ENCODE results near the gene PSG7.
"Not testable (repeated sequence)": the region's sequence is repeated elsewhere in the genome, so short reads cannot be mapped to it uniquely, and the experiment has no call there.

The PSG7 gene

DNA sequence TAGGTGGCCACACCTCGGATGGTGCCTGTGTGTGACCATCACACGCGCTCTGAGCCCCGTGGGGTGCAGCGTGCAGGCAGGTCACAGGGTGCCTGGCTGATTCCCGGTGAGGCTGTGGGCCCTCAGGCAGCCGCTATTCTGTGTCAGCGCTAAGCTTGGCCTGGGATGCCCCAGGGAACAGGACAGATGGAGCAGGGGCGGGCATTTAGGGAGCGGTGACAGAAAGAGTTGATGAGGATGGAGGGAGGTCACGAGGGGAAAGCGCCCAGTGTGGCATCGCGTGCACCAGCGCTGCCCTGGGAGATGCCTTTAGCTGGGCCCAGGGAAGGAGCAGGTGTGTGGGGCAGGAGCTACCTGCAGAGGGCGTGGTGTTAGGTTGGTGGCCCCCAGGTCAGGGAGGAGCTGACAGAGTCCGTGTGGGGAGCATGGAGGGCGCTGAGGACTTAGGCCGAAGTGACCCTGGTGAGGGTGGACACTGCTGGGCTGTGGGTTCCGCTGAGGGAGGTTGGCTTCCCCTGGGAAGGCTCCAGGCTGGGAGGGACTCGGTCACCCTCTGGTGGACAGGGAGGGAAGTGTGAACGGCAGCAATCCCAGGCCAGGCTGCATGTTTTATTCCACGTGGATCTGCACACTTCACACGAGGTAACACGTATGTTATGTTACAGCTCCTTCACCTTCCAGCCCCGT lies 17.8 kb downstream of the PSG7 start:
- H3K9me3 ChIP-seq (ENCODE audit: low read length); H3K4me3 ChIP-seq (ENCODE audit: low read depth, low read length, poor library complexity, severe bottlenecking); H3K9me2 ChIP-seq (ENCODE audit: low read depth, low read length); H3K27me3 ChIP-seq (ENCODE audit: insufficient read depth, low read length); H3K27ac ChIP-seq (ENCODE audit: low read depth, low read length, poor library complexity, severe bottlenecking); H3K4me1 ChIP-seq (ENCODE audit: insufficient read depth, low read length, severe bottlenecking); H3F3A ChIP-seq (ENCODE audit: insufficient read depth, low read length); H3K79me2 ChIP-seq (ENCODE audit: insufficient read depth, low read length); H3K4me2 ChIP-seq (ENCODE audit: low read length); H2AFZ ChIP-seq (ENCODE audit: low read length); H4K20me1 ChIP-seq (ENCODE audit: insufficient read depth, low read length); H3K36me3 ChIP-seq (ENCODE audit: insufficient read depth, low read length); H3K9ac ChIP-seq (ENCODE audit: low read length): not testable (repeated sequence)
- TF ChIP-seq, protein P1, sequence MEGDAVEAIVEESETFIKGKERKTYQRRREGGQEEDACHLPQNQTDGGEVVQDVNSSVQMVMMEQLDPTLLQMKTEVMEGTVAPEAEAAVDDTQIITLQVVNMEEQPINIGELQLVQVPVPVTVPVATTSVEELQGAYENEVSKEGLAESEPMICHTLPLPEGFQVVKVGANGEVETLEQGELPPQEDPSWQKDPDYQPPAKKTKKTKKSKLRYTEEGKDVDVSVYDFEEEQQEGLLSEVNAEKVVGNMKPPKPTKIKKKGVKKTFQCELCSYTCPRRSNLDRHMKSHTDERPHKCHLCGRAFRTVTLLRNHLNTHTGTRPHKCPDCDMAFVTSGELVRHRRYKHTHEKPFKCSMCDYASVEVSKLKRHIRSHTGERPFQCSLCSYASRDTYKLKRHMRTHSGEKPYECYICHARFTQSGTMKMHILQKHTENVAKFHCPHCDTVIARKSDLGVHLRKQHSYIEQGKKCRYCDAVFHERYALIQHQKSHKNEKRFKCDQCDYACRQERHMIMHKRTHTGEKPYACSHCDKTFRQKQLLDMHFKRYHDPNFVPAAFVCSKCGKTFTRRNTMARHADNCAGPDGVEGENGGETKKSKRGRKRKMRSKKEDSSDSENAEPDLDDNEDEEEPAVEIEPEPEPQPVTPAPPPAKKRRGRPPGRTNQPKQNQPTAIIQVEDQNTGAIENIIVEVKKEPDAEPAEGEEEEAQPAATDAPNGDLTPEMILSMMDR (IDR thresholded peaks at IDR 0.05; ENCODE audit: low read length): peak; percentile 37; the same call in 1 of the 2 replicates

DNA sequence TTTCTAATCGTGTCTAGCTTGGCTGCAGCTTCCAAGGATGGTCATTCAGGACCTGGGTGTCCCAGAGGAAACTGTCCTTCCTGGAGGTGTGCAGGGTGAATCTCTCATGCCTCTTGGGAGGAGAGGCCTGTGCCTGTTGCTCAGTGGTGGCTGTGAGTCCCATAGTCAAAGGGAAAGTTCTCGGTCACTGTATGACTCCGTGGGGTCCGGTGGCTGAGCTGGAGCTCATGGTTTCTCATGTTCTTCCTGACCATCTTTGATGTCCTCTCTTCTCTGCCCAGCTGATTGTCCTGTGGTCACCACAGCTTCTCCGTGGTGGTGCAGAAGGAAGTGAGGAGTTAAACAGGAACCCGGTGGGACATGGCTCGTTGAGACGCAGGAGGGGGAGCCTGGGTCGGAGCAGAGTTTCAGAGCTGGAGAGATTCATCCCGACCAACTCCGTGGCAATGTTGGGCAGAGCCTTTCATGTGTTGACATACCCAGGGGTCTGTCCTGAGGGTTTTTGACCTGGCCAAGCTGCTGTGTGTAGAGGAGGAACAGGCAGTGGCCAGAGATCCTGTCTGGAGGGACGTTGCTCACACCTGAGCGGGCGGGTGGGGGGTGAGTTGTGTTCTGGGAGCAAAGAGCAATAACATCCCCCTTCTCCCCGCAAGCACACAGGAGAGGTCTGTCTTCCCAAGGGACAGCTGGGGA lies 18.5 kb downstream of the PSG7 start:
- H3K27ac ChIP-seq (ENCODE audit: low read depth, low read length, poor library complexity, severe bottlenecking); H3K4me1 ChIP-seq (ENCODE audit: insufficient read depth, low read length, severe bottlenecking); H3K9me2 ChIP-seq (ENCODE audit: low read depth, low read length); H3K36me3 ChIP-seq (ENCODE audit: insufficient read depth, low read length); H3K27me3 ChIP-seq (ENCODE audit: insufficient read depth, low read length); H2AFZ ChIP-seq (ENCODE audit: low read length); H4K20me1 ChIP-seq (ENCODE audit: insufficient read depth, low read length); H3K9me3 ChIP-seq (ENCODE audit: low read length); H3K4me2 ChIP-seq (ENCODE audit: low read length); H3K9ac ChIP-seq (ENCODE audit: low read length); H3K79me2 ChIP-seq (ENCODE audit: insufficient read depth, low read length); H3K4me3 ChIP-seq (ENCODE audit: low read depth, low read length, poor library complexity, severe bottlenecking); H3F3A ChIP-seq (ENCODE audit: insufficient read depth, low read length): not testable (repeated sequence)

DNA sequence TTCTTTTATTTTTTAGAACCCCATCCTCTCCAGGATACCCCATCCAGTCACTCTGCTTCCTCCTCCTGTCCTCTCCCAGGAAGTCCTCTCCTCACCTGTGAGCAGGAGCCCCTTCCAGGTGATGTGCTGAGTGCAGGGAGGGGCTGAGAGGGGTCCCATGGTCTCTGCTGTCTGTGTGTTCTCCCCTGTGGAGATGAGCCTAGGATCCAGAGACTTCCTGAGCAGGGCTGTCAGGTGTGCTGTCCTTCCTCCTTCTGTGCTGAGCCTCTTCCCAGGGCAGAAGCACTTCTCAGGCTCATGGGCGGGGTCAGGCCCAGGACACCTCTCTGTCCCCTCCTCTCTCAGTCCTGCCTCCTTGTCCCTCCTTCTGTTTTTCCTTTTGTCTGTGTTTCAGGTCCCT lies 19.4 kb downstream of the PSG7 start, which contains the start of gene PSG6:
PSG6 (minus strand) TSS at position 261 of the 400 bp plus-strand sequence; CDS start at position 159, 102 bp downstream.
- not testable (repeated sequence) for H3K79me2 ChIP-seq (ENCODE audit: insufficient read depth, low read length); H3K36me3 ChIP-seq (ENCODE audit: insufficient read depth, low read length); H3K4me1 ChIP-seq (ENCODE audit: insufficient read depth, low read length, severe bottlenecking); H2AFZ ChIP-seq (ENCODE audit: low read length); H3K27ac ChIP-seq (ENCODE audit: low read depth, low read length, poor library complexity, severe bottlenecking); H4K20me1 ChIP-seq (ENCODE audit: insufficient read depth, low read length); H3K4me2 ChIP-seq (ENCODE audit: low read length); H3F3A ChIP-seq (ENCODE audit: insufficient read depth, low read length); H3K27me3 ChIP-seq (ENCODE audit: insufficient read depth, low read length); H3K9ac ChIP-seq (ENCODE audit: low read length); H3K4me3 ChIP-seq (ENCODE audit: low read depth, low read length, poor library complexity, severe bottlenecking); H3K9me2 ChIP-seq (ENCODE audit: low read depth, low read length); H3K9me3 ChIP-seq (ENCODE audit: low read length)

DNA sequence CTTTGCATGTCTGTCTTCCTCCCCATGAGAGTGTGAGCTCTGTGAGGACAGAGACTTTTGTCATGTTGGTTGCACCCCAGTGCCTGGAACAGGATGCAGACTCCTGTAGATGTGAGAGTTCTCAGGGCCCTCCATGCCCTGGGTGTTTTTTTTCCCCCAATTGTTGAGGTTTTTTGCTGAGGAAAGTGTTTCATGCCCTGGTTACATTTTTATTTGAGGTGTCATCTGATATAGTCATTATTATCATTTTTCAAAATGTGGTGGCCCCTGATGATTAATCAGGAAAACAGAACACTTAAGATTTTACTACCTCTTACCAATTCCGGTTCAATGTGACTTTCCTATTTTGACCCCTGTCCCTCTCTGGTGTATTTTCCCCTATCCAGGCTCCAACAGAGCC lies 20.1 kb downstream of the PSG7 start:
- not testable (repeated sequence) for H3K79me2 ChIP-seq (ENCODE audit: insufficient read depth, low read length); H3K36me3 ChIP-seq (ENCODE audit: insufficient read depth, low read length); H3K9ac ChIP-seq (ENCODE audit: low read length); H3F3A ChIP-seq (ENCODE audit: insufficient read depth, low read length); H3K4me1 ChIP-seq (ENCODE audit: insufficient read depth, low read length, severe bottlenecking); H3K27me3 ChIP-seq (ENCODE audit: insufficient read depth, low read length); H3K9me3 ChIP-seq (ENCODE audit: low read length); H2AFZ ChIP-seq (ENCODE audit: low read length); H3K27ac ChIP-seq (ENCODE audit: low read depth, low read length, poor library complexity, severe bottlenecking); H3K9me2 ChIP-seq (ENCODE audit: low read depth, low read length); H4K20me1 ChIP-seq (ENCODE audit: insufficient read depth, low read length); H3K4me3 ChIP-seq (ENCODE audit: low read depth, low read length, poor library complexity, severe bottlenecking); H3K4me2 ChIP-seq (ENCODE audit: low read length)

DNA sequence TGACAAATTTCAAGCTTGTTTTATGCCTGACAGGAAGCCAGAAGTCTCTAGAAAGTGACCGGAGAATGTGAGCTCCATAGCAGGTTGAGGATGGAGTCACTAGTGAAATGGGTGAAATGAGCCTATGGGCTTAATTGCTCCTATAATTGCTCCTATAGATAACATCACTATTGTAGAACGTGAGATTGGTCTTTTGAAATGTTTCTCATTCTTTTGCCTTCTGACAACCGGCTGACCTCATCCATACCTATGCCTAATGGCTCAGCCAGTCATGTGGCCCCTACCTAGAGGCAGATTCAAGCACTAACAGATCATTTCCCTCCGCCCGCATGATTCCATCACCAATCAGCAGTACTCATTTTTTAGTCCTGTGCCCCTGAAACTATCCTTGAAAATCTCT lies 23.5 kb downstream of the PSG7 start:
- not testable (repeated sequence) for H4K20me1 ChIP-seq (ENCODE audit: insufficient read depth, low read length); H3K4me3 ChIP-seq (ENCODE audit: low read depth, low read length, poor library complexity, severe bottlenecking); H3K27ac ChIP-seq (ENCODE audit: low read depth, low read length, poor library complexity, severe bottlenecking); H3K4me1 ChIP-seq (ENCODE audit: insufficient read depth, low read length, severe bottlenecking); H3F3A ChIP-seq (ENCODE audit: insufficient read depth, low read length); H3K79me2 ChIP-seq (ENCODE audit: insufficient read depth, low read length); H3K36me3 ChIP-seq (ENCODE audit: insufficient read depth, low read length); H3K9me2 ChIP-seq (ENCODE audit: low read depth, low read length); H3K9ac ChIP-seq (ENCODE audit: low read length); H3K27me3 ChIP-seq (ENCODE audit: insufficient read depth, low read length); H2AFZ ChIP-seq (ENCODE audit: low read length); H3K9me3 ChIP-seq (ENCODE audit: low read length); H3K4me2 ChIP-seq (ENCODE audit: low read length)

DNA sequence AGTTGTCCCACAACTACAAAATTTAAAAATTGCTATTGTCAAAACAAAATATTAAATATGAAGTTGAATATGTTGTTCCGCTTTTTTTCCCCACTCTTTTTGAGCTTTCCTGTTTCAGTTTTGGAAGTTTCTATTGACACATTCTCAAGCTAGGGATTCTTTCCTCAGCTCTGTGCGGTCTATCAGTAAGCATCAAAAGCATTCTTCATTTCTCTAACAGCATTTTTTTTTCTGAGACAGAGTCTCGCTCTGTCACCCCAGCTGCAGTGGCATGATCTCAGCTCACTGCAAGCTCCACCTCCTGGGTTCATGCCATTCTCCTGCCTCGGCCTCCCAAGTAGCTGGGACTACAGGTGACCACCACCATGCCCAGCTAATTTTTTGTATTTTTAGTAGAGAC lies 24.1 kb downstream of the PSG7 start:
- not testable (repeated sequence) for H3F3A ChIP-seq (ENCODE audit: insufficient read depth, low read length); H3K9me2 ChIP-seq (ENCODE audit: low read depth, low read length); H3K4me3 ChIP-seq (ENCODE audit: low read depth, low read length, poor library complexity, severe bottlenecking); H3K4me1 ChIP-seq (ENCODE audit: insufficient read depth, low read length, severe bottlenecking); H3K9me3 ChIP-seq (ENCODE audit: low read length); H4K20me1 ChIP-seq (ENCODE audit: insufficient read depth, low read length); H3K9ac ChIP-seq (ENCODE audit: low read length); H2AFZ ChIP-seq (ENCODE audit: low read length); H3K36me3 ChIP-seq (ENCODE audit: insufficient read depth, low read length); H3K4me2 ChIP-seq (ENCODE audit: low read length); H3K27ac ChIP-seq (ENCODE audit: low read depth, low read length, poor library complexity, severe bottlenecking); H3K27me3 ChIP-seq (ENCODE audit: insufficient read depth, low read length); H3K79me2 ChIP-seq (ENCODE audit: insufficient read depth, low read length)

DNA sequence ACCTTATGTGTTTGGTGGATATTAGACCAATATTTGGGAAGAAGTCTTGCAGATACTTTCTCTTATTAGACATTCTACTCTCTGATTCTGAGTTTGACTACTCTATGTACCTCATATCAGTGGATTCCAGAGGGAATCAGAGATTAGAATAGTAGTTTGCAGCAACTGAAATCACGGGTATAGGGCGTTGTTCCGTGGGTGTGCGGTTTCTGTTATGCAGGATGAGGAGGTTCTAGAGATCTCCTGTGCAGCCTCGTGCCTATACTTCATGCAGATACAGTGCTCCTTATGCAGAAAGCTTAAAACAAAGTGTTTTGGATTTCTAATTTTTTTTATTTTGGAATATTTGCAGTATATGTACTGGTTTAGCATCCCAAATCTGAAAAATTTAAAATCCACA lies 25.3 kb downstream of the PSG7 start:
- H3K79me2 ChIP-seq (ENCODE audit: insufficient read depth, low read length); H3K27ac ChIP-seq (ENCODE audit: low read depth, low read length, poor library complexity, severe bottlenecking); H3K4me2 ChIP-seq (ENCODE audit: low read length); H4K20me1 ChIP-seq (ENCODE audit: insufficient read depth, low read length); H3F3A ChIP-seq (ENCODE audit: insufficient read depth, low read length); H3K9ac ChIP-seq (ENCODE audit: low read length); H3K4me3 ChIP-seq (ENCODE audit: low read depth, low read length, poor library complexity, severe bottlenecking); H3K36me3 ChIP-seq (ENCODE audit: insufficient read depth, low read length); H3K27me3 ChIP-seq (ENCODE audit: insufficient read depth, low read length); H3K9me3 ChIP-seq (ENCODE audit: low read length); H3K4me1 ChIP-seq (ENCODE audit: insufficient read depth, low read length, severe bottlenecking); H2AFZ ChIP-seq (ENCODE audit: low read length); H3K9me2 ChIP-seq (ENCODE audit: low read depth, low read length): not testable (repeated sequence)

Data from OCI-LY1 (cell line).